Measurements from ENCODE around the gene RPP30.

DNA sequence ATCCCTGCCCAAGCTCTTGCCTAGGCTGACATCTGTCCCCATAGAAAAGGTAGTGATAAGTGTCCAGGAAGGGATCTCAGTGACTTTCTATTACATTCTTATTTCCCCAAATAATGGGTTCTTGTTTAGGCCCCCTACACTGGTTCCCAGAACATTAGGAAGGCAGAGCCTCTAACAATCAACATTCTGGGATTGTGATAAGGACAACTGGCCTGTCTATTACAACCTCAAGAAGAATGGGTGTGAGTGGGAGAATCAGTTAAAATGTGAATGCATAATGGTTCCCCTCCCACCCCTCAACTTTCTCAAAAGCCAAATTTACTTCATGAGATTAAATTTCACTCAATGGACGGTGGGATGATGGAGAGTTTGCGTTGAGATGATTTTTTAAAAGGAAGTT is 55.5 kb downstream of the RPP30 start:
- TF ChIP-seq, protein P1, sequence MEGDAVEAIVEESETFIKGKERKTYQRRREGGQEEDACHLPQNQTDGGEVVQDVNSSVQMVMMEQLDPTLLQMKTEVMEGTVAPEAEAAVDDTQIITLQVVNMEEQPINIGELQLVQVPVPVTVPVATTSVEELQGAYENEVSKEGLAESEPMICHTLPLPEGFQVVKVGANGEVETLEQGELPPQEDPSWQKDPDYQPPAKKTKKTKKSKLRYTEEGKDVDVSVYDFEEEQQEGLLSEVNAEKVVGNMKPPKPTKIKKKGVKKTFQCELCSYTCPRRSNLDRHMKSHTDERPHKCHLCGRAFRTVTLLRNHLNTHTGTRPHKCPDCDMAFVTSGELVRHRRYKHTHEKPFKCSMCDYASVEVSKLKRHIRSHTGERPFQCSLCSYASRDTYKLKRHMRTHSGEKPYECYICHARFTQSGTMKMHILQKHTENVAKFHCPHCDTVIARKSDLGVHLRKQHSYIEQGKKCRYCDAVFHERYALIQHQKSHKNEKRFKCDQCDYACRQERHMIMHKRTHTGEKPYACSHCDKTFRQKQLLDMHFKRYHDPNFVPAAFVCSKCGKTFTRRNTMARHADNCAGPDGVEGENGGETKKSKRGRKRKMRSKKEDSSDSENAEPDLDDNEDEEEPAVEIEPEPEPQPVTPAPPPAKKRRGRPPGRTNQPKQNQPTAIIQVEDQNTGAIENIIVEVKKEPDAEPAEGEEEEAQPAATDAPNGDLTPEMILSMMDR (conservative IDR thresholded peaks at IDR 0.05; ENCODE audit: low read length): no peak
- TF ChIP-seq EZH2phosphoT487 (IDR thresholded peaks at IDR 0.05; ENCODE audit: borderline replicate concordance): no peak
